ENCODE results near the gene ISLR.

ISLR gene

DNA sequence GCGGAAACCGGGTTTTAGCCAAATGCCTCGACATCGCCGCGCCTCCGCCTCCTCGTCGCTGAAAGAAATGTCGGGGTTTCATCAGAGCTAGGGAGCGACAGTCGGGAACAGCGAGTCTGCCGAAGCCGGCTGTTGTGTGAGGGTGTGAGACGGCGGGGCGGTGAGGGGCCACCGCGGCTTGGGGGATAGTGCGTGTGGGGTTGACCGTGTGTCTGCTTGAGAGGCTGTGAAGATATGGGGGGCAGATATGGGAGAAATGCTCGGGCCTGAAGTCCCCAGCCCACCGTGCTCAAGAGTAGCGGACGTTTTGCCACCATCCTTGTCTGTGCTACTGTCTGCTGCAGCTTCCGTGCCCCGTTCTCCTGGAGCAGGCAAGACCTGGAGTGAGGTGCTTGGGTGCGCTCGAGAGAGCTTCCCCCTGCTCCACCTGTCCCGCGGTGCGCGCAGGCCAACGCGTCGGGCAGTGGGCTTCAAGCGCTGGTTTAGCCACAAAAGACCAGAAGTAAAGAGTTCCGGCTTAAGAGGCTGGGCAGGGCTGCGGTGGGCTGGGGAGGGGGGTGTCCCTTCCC lies 43.8 kb upstream of the ISLR start:
- H3K27ac ChIP-seq = no peak overlapping the region

DNA sequence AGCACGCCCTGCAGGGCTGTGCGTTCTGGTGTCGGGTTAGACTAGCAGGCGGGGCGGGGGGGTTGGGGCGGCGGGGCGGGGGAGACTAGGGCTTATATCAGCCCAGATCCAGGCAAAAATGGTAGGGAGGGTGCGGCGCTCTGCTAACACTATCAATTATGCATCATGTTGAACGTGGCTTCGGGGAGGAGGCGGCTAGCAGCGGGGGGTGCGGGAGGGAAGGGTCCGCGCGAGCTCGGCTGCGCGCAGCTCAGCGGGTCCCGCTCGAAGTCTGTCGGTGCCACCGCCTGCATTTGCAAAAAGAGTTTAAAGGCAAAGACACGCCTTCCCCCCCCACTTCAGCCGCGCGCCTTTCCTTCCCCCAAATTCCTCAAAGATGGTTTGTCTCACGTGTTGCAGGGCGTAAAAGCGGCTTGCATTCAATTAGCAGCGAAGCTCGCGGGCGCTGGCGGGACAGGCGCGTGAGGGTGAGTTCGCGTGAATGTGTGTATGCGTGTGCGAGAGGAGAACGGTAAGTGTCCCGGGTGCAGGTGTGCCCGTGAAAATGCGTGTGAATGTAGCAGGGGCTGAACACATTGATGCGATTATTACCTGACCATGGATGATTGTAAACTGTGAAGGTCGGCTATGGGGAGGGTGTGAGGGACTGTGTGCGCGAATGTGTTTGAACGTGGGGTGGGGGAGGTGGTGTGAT lies 43.2 kb upstream of the ISLR start, which contains the start of gene ISLR2:
ISLR2 (plus strand) TSS at position 432 of the 694 bp plus-strand sequence. CDS start 2,169 bp downstream, outside the sequence.
- TF ChIP-seq ZFX (IDR thresholded peaks at IDR 0.05) = no peak
- TF ChIP-seq, protein P1, sequence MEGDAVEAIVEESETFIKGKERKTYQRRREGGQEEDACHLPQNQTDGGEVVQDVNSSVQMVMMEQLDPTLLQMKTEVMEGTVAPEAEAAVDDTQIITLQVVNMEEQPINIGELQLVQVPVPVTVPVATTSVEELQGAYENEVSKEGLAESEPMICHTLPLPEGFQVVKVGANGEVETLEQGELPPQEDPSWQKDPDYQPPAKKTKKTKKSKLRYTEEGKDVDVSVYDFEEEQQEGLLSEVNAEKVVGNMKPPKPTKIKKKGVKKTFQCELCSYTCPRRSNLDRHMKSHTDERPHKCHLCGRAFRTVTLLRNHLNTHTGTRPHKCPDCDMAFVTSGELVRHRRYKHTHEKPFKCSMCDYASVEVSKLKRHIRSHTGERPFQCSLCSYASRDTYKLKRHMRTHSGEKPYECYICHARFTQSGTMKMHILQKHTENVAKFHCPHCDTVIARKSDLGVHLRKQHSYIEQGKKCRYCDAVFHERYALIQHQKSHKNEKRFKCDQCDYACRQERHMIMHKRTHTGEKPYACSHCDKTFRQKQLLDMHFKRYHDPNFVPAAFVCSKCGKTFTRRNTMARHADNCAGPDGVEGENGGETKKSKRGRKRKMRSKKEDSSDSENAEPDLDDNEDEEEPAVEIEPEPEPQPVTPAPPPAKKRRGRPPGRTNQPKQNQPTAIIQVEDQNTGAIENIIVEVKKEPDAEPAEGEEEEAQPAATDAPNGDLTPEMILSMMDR (conservative IDR thresholded peaks at IDR 0.05) = no peak
- no peak within 1 kb of the TSS for H3K27ac ChIP-seq

More for the DNA sequence above, 43.8 kb upstream of the ISLR start:
- no peak for TF ChIP-seq ZFX (IDR thresholded peaks at IDR 0.05)
- TF ChIP-seq, protein P1 (conservative IDR thresholded peaks at IDR 0.05) = no peak

DNA sequence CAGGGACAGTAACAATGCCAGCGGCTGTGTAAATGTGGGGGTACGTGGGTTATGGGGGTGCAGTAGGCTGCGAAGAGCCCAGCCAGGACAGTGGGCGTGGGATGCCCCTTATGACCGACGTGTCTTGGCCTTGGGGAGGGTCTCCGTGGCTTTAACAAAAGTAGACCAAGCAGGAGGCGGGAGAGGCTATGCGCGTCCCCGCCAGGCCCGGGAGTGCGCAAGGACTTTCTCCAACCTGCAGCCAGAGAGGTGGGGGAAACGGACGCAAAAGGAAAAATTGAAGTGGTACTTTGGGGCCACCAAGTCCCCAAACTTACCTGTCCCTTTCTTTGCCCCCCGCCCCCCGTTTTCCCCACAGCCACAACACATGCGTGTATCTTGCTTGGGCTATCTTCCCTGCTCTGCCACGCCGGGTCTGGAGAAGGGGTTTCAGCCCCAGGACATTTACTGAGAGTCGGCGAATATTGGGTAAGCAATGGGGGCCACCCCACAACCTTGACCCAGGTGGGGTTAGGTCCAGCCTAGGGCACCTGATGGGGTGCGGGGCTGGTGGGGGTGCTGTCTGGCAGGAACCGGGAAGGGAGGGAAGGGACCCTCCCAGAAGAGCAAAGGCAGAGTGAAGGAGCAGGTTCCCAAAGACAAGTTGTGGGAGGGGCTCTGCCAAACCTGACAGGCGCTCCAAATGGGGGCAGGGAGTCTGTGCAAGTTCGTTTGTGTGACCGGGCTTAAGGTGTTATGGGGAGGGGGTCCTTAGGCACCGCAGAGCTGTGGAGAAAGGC lies 42.5 kb upstream of the ISLR start:
- H3K27ac ChIP-seq = no peak overlapping the region
- TF ChIP-seq ZFX (IDR thresholded peaks at IDR 0.05) = no peak
- TF ChIP-seq, protein P1 (conservative IDR thresholded peaks at IDR 0.05) = no peak

DNA sequence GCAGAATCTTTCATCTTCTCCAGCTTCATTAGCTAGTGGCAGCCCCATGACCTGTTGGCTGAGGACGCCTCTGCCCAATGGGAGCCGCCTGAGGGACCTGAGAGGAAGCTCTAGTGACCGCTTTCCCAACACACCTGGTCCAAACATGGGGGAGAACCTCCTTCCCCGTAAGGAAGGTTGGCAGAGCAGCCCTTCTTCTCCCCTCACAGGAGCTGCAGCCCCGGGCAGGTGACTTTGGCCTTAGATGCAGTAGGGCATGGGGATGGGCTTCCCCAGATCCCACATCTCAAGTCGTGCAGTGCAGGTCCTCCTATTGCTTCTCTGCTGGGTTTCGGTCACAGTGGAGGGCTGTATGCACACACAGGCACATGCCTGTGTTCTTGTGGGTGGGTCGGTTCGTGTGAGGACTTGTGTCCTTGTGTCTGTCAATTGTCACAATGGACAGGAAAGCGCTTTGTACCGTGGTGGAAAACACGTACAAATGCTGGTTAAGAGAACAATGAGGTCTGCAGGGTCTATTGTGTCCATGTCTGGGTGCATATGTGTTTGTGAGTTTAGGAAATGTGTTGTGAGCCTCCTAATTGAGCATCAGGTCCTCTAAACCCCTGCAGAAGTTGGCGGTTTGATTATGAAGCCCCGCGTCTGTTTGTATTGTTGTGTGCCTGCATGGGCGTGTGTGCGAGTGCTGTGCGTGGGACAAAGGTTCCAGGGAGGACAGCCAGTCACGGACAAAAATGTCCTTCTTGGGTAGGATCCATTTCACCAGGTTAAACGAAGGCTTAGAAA lies 41.7 kb upstream of the ISLR start:
- H3K27ac ChIP-seq = no peak overlapping the region
- TF ChIP-seq, protein P1 (conservative IDR thresholded peaks at IDR 0.05) = no peak
- no peak for TF ChIP-seq ZFX (IDR thresholded peaks at IDR 0.05)

DNA sequence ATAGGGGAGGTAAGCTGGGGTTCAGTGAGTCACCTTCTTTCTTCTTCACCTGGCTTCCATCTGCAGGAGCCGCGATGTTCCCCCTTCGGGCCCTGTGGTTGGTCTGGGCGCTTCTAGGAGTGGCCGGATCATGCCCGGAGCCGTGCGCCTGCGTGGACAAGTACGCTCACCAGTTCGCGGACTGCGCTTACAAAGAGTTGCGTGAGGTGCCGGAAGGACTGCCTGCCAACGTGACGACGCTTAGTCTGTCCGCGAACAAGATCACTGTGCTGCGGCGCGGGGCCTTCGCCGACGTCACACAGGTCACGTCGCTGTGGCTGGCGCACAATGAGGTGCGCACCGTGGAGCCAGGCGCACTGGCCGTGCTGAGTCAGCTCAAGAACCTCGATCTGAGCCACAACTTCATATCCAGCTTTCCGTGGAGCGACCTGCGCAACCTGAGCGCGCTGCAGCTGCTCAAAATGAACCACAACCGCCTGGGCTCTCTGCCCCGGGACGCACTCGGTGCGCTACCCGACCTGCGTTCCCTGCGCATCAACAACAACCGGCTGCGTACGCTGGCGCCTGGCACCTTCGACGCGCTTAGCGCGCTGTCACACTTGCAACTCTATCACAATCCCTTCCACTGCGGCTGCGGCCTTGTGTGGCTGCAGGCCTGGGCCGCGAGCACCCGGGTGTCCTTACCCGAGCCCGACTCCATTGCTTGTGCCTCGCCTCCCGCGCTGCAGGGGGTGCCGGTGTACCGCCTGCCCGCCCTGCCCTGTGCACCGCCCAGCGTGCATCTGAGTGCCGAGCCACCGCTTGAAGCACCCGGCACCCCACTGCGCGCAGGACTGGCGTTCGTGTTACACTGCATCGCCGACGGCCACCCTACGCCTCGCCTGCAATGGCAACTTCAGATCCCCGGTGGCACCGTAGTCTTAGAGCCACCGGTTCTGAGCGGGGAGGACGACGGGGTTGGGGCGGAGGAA lies 40.5 kb upstream of the ISLR start:
- TF ChIP-seq ZFX (IDR thresholded peaks at IDR 0.05) = no peak
- TF ChIP-seq, protein P1 (conservative IDR thresholded peaks at IDR 0.05) = no peak
- no peak overlapping the region for H3K27ac ChIP-seq

DNA sequence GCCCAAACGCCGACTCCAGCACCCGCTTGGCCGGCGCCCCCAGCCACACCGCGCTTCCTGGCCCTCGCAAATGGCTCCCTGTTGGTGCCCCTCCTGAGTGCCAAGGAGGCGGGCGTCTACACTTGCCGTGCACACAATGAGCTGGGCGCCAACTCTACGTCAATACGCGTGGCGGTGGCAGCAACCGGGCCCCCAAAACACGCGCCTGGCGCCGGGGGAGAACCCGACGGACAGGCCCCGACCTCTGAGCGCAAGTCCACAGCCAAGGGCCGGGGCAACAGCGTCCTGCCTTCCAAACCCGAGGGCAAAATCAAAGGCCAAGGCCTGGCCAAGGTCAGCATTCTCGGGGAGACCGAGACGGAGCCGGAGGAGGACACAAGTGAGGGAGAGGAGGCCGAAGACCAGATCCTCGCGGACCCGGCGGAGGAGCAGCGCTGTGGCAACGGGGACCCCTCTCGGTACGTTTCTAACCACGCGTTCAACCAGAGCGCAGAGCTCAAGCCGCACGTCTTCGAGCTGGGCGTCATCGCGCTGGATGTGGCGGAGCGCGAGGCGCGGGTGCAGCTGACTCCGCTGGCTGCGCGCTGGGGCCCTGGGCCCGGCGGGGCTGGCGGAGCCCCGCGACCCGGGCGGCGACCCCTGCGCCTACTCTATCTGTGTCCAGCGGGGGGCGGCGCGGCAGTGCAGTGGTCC lies 39.7 kb upstream of the ISLR start:
- H3K27ac ChIP-seq = no peak overlapping the region
- TF ChIP-seq, protein P1 (conservative IDR thresholded peaks at IDR 0.05) = no peak
- TF ChIP-seq ZFX (IDR thresholded peaks at IDR 0.05) = no peak
